ENCODE data around the gene MIER2.
"Not testable (repeated sequence)": the region's sequence is repeated elsewhere in the genome, so short reads cannot be mapped to it uniquely, and the experiment has no call there.

Gene MIER2

GRCh38 chr19:344625-345319 is at the start of gene MIER2:
TSS of gene MIER2 (minus strand) at chr19:344796. CDS start at chr19:344782, 14 bp downstream.
- peak; percentile 92 for DNase-seq (ENCODE audit: low read depth)

GRCh38 chr19:393560-393959 is 49.0 kb upstream of the MIER2 start:
- DNase-seq (ENCODE audit: low read depth), result not testable (repeated sequence)

GRCh38 chr19:392375-392970 is 47.9 kb upstream of the MIER2 start:
- DNase-seq (ENCODE audit: low read depth), result no peak

- DNase-seq (ENCODE audit: low read depth), result no peak
These were observed 47.3 kb upstream of the MIER2 start for GRCh38 chr19:391726-392374.

GRCh38 chr19:391207-391557 is 46.6 kb upstream of the MIER2 start:
- no peak for DNase-seq (ENCODE audit: low read depth)

- DNase-seq (ENCODE audit: low read depth), result no peak
These were observed 46.0 kb upstream of the MIER2 start for GRCh38 chr19:390386-391206.

GRCh38 chr19:389935-390289 is 45.3 kb upstream of the MIER2 start:
- DNase-seq (ENCODE audit: low read depth), result no peak

- DNase-seq (ENCODE audit: low read depth), result no peak
These were observed 44.8 kb upstream of the MIER2 start for GRCh38 chr19:389255-389934.

GRCh38 chr19:388691-389090 is 44.1 kb upstream of the MIER2 start:
- no peak for DNase-seq (ENCODE audit: low read depth)

GRCh38 chr19:387777-388176 is 43.2 kb upstream of the MIER2 start:
- DNase-seq (ENCODE audit: low read depth), result no peak

- not testable (repeated sequence) for DNase-seq (ENCODE audit: low read depth)
These were observed 42.2 kb upstream of the MIER2 start for GRCh38 chr19:386632-387301.

GRCh38 chr19:386189-386588 is 41.6 kb upstream of the MIER2 start:
- not testable (repeated sequence) for DNase-seq (ENCODE audit: low read depth)

- no peak for DNase-seq (ENCODE audit: low read depth)
These were observed 40.2 kb upstream of the MIER2 start for GRCh38 chr19:384799-385169.

GRCh38 chr19:383922-384798 is 39.6 kb upstream of the MIER2 start:
- DNase-seq (ENCODE audit: low read depth), result no peak

GRCh38 chr19:383040-383439 is 38.4 kb upstream of the MIER2 start:
- DNase-seq (ENCODE audit: low read depth), result no peak

- DNase-seq (ENCODE audit: low read depth), result not testable (repeated sequence)
These were observed 38.0 kb upstream of the MIER2 start for GRCh38 chr19:382578-382977.

- DNase-seq (ENCODE audit: low read depth), result not testable (repeated sequence)
These were observed 37.3 kb upstream of the MIER2 start for GRCh38 chr19:381901-382300.

GRCh38 chr19:380618-381219 is 36.1 kb upstream of the MIER2 start:
- DNase-seq (ENCODE audit: low read depth), result not testable (repeated sequence)

GRCh38 chr19:379796-380195 is 35.2 kb upstream of the MIER2 start:
- no peak for DNase-seq (ENCODE audit: low read depth)

- no peak for DNase-seq (ENCODE audit: low read depth)
These were observed 34.1 kb upstream of the MIER2 start for GRCh38 chr19:378706-379105.
